HEK293 (cell line): ENCODE measurements around the gene KIFBP.

Experiments used
- CTCF ChIP-seq: fragments of 450-650 bp; formaldehyde crosslinking; IDR thresholded peaks from 2 replicates; pipeline ENCODE4 v1.5.1; 2016; ENCODE audit warnings: missing biosample characterization, missing genetic modification characterization
- EGR2 ChIP-seq: fragments of 450-650 bp; formaldehyde crosslinking; IDR thresholded peaks from 2 replicates; pipeline ENCODE4 v1.5.1; 2016; ENCODE audit warnings: low read depth, missing biosample characterization, missing genetic modification characterization
- PBX3 ChIP-seq: sonication (generic); formaldehyde crosslinking; IDR thresholded peaks from 2 replicates; pipeline ENCODE4 v1.8.1; 2022; ENCODE audit warnings: mild to moderate bottlenecking, moderate library complexity, missing genetic modification reagents
- REST ChIP-seq: fragments of 450-650 bp; formaldehyde crosslinking; IDR thresholded peaks from 2 replicates; pipeline ENCODE4 v1.5.1; 2016; ENCODE audit warnings: missing biosample characterization, missing genetic modification characterization
- ZBTB7A ChIP-seq: fragments of 450-650 bp; formaldehyde crosslinking; IDR thresholded peaks from 2 replicates; pipeline ENCODE4 v1.5.1; 2016; ENCODE audit warnings: low read depth, missing biosample characterization, missing genetic modification characterization
- ZBTB8A ChIP-seq: fragments of 450-650 bp; formaldehyde crosslinking; IDR thresholded peaks from 2 replicates; pipeline ENCODE4 v1.5.1; 2016; ENCODE audit warnings: missing biosample characterization, missing genetic modification characterization
- ZNF350 ChIP-seq: fragments of 450-650 bp; formaldehyde crosslinking; IDR thresholded peaks from 2 replicates; pipeline ENCODE4 v1.5.0; 2017; ENCODE audit warnings: missing biosample characterization, mild to moderate bottlenecking, missing genetic modification characterization
- ZNF558 ChIP-seq: fragments of 450-650 bp; formaldehyde crosslinking; IDR thresholded peaks from 2 replicates; pipeline ENCODE4 v1.5.1; 2016; ENCODE audit warnings: missing biosample characterization, missing genetic modification characterization

- TF ChIP-seq CTCF (no peak), REST (tag by site-specific recombination) (no peak), ZBTB8A (tag by site-specific recombination) (no peak), EGR2 (no peak), ZNF558 (tag by site-specific recombination) (no peak), ZBTB7A (tag by site-specific recombination) (no peak), ZNF350 (tag by site-specific recombination) (no peak), PBX3 (CRISPR knock-in tag) (no peak)
These were observed 74.3 kb downstream of the KIFBP start for GRCh38 chr10:69062901-69063300.
